ENCODE data around the gene CHMP5.

DNA sequence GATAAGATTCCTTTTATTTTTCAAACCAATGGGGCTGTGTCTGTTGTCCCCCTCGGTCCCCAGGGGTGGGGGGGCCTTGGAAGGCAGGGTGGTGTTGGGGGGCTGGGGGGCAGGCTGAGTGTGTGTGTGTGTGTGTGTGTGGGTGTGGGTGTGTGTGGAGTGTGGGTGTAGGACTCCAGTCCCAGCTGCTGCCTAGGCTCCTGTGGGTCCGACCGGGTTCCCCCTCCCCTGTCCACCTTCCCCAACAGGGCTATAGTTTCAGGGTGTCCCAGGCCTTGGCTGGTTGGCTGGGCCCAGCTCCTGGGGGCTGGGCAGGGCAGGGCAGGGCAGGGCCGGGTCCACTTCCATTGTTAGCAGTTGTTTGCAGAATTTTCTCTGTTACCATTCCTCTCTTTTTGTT is 23.4 kb downstream of the CHMP5 start:
- no peak for TF ChIP-seq EZH2 (IDR thresholded peaks at IDR 0.05; ENCODE audit: borderline replicate concordance, low read depth, low read length, poor library complexity, severe bottlenecking)
- TF ChIP-seq, protein P1, sequence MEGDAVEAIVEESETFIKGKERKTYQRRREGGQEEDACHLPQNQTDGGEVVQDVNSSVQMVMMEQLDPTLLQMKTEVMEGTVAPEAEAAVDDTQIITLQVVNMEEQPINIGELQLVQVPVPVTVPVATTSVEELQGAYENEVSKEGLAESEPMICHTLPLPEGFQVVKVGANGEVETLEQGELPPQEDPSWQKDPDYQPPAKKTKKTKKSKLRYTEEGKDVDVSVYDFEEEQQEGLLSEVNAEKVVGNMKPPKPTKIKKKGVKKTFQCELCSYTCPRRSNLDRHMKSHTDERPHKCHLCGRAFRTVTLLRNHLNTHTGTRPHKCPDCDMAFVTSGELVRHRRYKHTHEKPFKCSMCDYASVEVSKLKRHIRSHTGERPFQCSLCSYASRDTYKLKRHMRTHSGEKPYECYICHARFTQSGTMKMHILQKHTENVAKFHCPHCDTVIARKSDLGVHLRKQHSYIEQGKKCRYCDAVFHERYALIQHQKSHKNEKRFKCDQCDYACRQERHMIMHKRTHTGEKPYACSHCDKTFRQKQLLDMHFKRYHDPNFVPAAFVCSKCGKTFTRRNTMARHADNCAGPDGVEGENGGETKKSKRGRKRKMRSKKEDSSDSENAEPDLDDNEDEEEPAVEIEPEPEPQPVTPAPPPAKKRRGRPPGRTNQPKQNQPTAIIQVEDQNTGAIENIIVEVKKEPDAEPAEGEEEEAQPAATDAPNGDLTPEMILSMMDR (conservative IDR thresholded peaks at IDR 0.05; ENCODE audit: low read depth, low read length): no peak
